Epithelial cell of proximal tubule (primary cell): Measurements from ENCODE around the gene B4GALNT3. TPM values are rescaled to one million over a fixed set of nuclear protein-coding genes. Genes with fewer than 3 reads are reported as not detected.

Experiments used
- DNase-seq: peaks from one replicate; pipeline ENCODE4 v3.0.0-alpha.2; 2011; ENCODE audit warnings: low read depth
- H3K4me3 ChIP-seq: 2 replicates; pipeline ENCODE4 v1.5.1; 2011; ENCODE audit warnings: low read depth, mild to moderate bottlenecking, low read length
- CTCF ChIP-seq: conservative IDR thresholded peaks from 2 replicates; pipeline ENCODE4 v1.5.1; 2012; ENCODE audit warnings: low read depth, mild to moderate bottlenecking, low read length
- total RNA-seq: library from RNA; depleted of rRNA; stranded (reverse); fragments of >200 nt; gene quantifications from 2 replicates; pipeline ENCODE4 v1.2.3, GENCODE V29; 2015

The B4GALNT3 gene
- total RNA-seq, 1 donor from 2014 or later = 7.1 TPM

GRCh38 chr12:585062-586061 is 125.6 kb downstream of the B4GALNT3 start:
- H3K4me3 ChIP-seq = no peak overlapping the region
- TF ChIP-seq CTCF = no peak
- DNase-seq = no peak

GRCh38 chr12:586318-587071 is 126.8 kb downstream of the B4GALNT3 start:
- no peak for TF ChIP-seq CTCF
- DNase-seq = no peak
- H3K4me3 ChIP-seq = no peak overlapping the region

GRCh38 chr12:587132-588023 is 127.6 kb downstream of the B4GALNT3 start:
- no peak for TF ChIP-seq CTCF
- H3K4me3 ChIP-seq = no peak overlapping the region

GRCh38 chr12:588024-588322 is 128.2 kb downstream of the B4GALNT3 start:
- no peak overlapping the region for H3K4me3 ChIP-seq
- TF ChIP-seq CTCF = no peak
- DNase-seq = no peak

More at GRCh38 chr12:587132-588023, 127.6 kb downstream of the B4GALNT3 start:
- no peak for DNase-seq

- H3K4me3 ChIP-seq = no peak overlapping the region
- DNase-seq = no peak
- no peak for TF ChIP-seq CTCF
Observed at GRCh38 chr12:588646-589045, 128.9 kb downstream of the B4GALNT3 start.

- no peak for DNase-seq
- no peak overlapping the region for H3K4me3 ChIP-seq
- TF ChIP-seq CTCF = no peak
Observed at GRCh38 chr12:590206-590750, 130.5 kb downstream of the B4GALNT3 start.
